IPS-NIHi7 (cell line): ENCODE measurements around the gene OR2T27.
"Not testable (repeated sequence)": the region's sequence is repeated elsewhere in the genome, so short reads cannot be mapped to it uniquely, and the experiment has no call there.

Experiments
- DNase-seq: peaks from one replicate; pipeline ENCODE4 v3.0.0; 2012; ENCODE audit warnings: mixed read lengths; ENCODE audit errors: extremely low spot score

OR2T27 gene

GRCh38 chr1:248655354-248655753 is at the start of gene OR2T27:
Gene OR2T27 (minus strand): TSS chr1:248655528. CDS start chr1:248650884, 4,644 bp downstream.
- not testable (repeated sequence) for DNase-seq

- DNase-seq, result no peak
Observed at GRCh38 chr1:248704606-248705005, 49.3 kb upstream of the OR2T27 start.

- DNase-seq, result no peak
Observed at GRCh38 chr1:248703674-248704073, 48.3 kb upstream of the OR2T27 start.

- DNase-seq, result no peak
Observed at GRCh38 chr1:248702714-248703113, 47.4 kb upstream of the OR2T27 start, which contains the start of gene OR14I1. Gene OR14I1 (minus strand): TSS chr1:248702766.

GRCh38 chr1:248699099-248699498 is 43.8 kb upstream of the OR2T27 start:
- no peak for DNase-seq

- no peak for DNase-seq
Observed at GRCh38 chr1:248697907-248698306, 42.6 kb upstream of the OR2T27 start.

GRCh38 chr1:248696774-248697173 is 41.4 kb upstream of the OR2T27 start:
- no peak for DNase-seq

- DNase-seq, result no peak
Observed at GRCh38 chr1:248696261-248696660, 40.9 kb upstream of the OR2T27 start.

GRCh38 chr1:248695451-248696132 is 40.3 kb upstream of the OR2T27 start:
- no peak for DNase-seq

GRCh38 chr1:248691567-248692155 is 36.3 kb upstream of the OR2T27 start:
- no peak for DNase-seq

GRCh38 chr1:248688527-248689298 is 33.4 kb upstream of the OR2T27 start:
- no peak for DNase-seq

GRCh38 chr1:248686815-248687214 is 31.5 kb upstream of the OR2T27 start:
- DNase-seq, result no peak

GRCh38 chr1:248681651-248682050 is 26.3 kb upstream of the OR2T27 start:
- DNase-seq, result no peak

- no peak for DNase-seq
Observed at GRCh38 chr1:248670003-248670402, 14.7 kb upstream of the OR2T27 start.

GRCh38 chr1:248663453-248664328 is 8.4 kb upstream of the OR2T27 start:
- DNase-seq, result not testable (repeated sequence)

GRCh38 chr1:248656797-248657196 is 1.5 kb upstream of the OR2T27 start:
- not testable (repeated sequence) for DNase-seq

- DNase-seq, result not testable (repeated sequence)
Observed at GRCh38 chr1:248648770-248649536, 6.4 kb downstream of the OR2T27 start.

- not testable (repeated sequence) for DNase-seq
Observed at GRCh38 chr1:248645178-248645577, 10.2 kb downstream of the OR2T27 start, which contains the start of gene OR2T35. Gene OR2T35 (minus strand): TSS chr1:248645278. CDS start chr1:248639258, 6,020 bp downstream.

- not testable (repeated sequence) for DNase-seq
Observed at GRCh38 chr1:248642971-248643651, 12.2 kb downstream of the OR2T27 start.

- not testable (repeated sequence) for DNase-seq
Observed at GRCh38 chr1:248641583-248641982, 13.7 kb downstream of the OR2T27 start.
